HEK293 (cell line): ENCODE measurements around the gene MMP1.

Experiments used
- ZNF184 ChIP-seq: fragments of 450-650 bp; IDR thresholded peaks from 2 replicates; pipeline ENCODE4 v1.5.1; 2018; ENCODE audit warnings: missing biosample characterization, mild to moderate bottlenecking, missing genetic modification characterization
- TF ChIP-seq, protein P1 (sequence below): fragments of 450-650 bp; formaldehyde crosslinking; IDR thresholded peaks from 2 replicates; pipeline ENCODE4 v1.5.1; 2016; ENCODE audit warnings: missing biosample characterization, missing genetic modification characterization

DNA sequence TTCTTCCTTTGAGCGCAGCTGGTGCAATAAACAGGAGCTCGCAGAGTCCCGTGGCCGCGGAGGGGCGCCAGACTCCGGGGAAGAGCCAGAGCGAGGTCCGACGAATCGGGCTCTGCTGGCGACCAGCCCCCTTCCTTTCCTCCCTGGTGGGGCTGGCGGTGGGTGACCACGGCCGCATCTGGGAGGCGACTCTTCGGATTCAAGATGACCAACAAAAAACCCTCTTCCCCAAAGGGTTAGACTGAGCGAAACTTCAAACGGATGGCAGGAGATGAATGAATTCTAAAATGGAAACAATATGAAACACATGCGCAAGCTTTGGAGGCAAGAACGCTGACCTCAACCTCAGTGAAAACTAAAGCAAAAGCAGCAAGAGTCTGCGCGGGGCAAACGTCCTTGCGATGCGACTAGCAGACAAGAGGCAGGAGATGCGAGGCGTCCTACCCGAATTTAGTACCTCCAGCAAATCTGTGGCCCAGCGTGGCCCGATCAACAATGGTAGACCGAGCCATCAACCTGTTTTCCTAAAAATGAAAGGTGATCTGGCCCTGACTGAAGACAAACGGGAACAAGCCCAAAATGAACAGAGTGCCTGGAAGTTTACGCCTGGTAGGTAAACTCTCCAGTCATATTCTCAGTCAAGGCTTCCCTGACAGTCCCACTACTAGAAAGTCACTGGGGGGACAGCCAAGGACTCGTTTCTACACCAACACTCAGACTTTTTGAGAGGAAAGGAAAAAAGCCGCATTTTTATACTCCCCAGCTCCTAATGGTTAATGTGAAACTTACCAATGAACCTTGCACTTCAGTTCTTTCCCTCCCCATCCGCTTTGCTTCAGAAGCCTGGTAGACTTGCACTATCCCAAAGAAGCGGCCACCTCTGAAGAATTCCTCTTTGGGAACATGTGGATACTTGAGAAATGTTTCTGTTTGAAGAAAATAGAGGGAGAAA is 33.8 kb upstream of the MMP1 start:
- TF ChIP-seq, protein P1, sequence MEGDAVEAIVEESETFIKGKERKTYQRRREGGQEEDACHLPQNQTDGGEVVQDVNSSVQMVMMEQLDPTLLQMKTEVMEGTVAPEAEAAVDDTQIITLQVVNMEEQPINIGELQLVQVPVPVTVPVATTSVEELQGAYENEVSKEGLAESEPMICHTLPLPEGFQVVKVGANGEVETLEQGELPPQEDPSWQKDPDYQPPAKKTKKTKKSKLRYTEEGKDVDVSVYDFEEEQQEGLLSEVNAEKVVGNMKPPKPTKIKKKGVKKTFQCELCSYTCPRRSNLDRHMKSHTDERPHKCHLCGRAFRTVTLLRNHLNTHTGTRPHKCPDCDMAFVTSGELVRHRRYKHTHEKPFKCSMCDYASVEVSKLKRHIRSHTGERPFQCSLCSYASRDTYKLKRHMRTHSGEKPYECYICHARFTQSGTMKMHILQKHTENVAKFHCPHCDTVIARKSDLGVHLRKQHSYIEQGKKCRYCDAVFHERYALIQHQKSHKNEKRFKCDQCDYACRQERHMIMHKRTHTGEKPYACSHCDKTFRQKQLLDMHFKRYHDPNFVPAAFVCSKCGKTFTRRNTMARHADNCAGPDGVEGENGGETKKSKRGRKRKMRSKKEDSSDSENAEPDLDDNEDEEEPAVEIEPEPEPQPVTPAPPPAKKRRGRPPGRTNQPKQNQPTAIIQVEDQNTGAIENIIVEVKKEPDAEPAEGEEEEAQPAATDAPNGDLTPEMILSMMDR (tag by site-specific recombination): no peak
- TF ChIP-seq ZNF184: no peak
